DOHH2 (cell line): ENCODE measurements around the gene SLC7A7.

Experiments used
- EZH2phosphoT487 ChIP-seq: fragments of 200-600 bp; sonication (generic); IDR thresholded peaks from 2 replicates; pipeline ENCODE4 v1.6.1; 2017; ENCODE audit warnings: borderline replicate concordance, mild to moderate bottlenecking, antibody characterized with exemption, low read length, moderate library complexity, mixed read lengths
- TF ChIP-seq, protein P1 (sequence below): fragments of 200-600 bp; sonication (generic); IDR thresholded peaks from one replicate; pipeline ENCODE4 v1.5.1; 2014; ENCODE audit warnings: antibody characterized with exemption, mild to moderate bottlenecking, low read depth, low read length; ENCODE audit not compliant: poor library complexity, severe bottlenecking

DNA sequence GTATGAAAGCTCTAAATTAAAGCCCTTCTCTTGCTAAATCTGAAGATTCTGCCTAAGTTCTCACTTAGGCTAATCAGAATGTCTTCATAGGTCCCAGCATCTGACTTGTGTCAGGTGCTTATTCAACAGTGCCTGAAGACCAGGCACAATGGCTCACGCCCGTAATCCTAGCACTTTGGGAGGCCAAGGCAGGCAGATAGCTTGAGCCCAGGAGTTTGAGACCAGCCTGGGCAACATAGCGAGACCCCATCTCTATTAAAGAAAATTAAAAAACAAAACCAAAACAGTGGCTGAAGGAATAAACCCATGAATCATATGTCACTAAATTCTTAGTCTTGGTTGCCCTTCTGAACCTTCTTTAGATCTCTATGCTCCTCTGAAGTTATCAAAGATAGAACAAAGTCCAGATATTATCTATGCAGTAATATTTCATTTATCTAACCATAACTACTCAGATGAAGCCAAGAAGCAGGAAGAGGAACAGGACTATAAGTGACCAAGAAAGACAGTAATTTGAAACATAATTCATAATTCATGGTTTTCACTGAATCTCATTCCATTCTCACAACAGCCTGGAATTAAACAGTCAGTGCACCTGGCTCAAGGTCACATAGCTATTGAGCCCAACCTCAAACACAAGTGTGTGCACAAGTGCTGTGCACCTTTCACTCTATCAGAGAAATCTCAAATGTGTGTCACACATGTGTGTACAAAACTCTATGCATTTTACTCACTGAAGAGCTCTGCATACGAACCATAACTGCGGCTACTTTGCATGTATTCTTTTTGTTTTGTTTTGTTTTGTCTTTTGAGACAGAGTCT, 6.6 kb downstream of the SLC7A7 start:
- TF ChIP-seq, protein P1, sequence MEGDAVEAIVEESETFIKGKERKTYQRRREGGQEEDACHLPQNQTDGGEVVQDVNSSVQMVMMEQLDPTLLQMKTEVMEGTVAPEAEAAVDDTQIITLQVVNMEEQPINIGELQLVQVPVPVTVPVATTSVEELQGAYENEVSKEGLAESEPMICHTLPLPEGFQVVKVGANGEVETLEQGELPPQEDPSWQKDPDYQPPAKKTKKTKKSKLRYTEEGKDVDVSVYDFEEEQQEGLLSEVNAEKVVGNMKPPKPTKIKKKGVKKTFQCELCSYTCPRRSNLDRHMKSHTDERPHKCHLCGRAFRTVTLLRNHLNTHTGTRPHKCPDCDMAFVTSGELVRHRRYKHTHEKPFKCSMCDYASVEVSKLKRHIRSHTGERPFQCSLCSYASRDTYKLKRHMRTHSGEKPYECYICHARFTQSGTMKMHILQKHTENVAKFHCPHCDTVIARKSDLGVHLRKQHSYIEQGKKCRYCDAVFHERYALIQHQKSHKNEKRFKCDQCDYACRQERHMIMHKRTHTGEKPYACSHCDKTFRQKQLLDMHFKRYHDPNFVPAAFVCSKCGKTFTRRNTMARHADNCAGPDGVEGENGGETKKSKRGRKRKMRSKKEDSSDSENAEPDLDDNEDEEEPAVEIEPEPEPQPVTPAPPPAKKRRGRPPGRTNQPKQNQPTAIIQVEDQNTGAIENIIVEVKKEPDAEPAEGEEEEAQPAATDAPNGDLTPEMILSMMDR: no peak
- TF ChIP-seq EZH2phosphoT487: no peak
